HG02938 (cell line): ENCODE measurements around the gene UVRAG.
"Not testable (repeated sequence)": the region's sequence is repeated elsewhere in the genome, so short reads cannot be mapped to it uniquely, and the experiment has no call there.

Source experiments
- ATAC-seq: cut with Tn5 transposase; IDR thresholded peaks from one replicate; pipeline ENCODE4 v1.9.1; 2021; ENCODE audit warnings: mild to moderate bottlenecking, moderate library complexity; ENCODE audit not compliant: unreplicated experiment

Gene UVRAG

DNA sequence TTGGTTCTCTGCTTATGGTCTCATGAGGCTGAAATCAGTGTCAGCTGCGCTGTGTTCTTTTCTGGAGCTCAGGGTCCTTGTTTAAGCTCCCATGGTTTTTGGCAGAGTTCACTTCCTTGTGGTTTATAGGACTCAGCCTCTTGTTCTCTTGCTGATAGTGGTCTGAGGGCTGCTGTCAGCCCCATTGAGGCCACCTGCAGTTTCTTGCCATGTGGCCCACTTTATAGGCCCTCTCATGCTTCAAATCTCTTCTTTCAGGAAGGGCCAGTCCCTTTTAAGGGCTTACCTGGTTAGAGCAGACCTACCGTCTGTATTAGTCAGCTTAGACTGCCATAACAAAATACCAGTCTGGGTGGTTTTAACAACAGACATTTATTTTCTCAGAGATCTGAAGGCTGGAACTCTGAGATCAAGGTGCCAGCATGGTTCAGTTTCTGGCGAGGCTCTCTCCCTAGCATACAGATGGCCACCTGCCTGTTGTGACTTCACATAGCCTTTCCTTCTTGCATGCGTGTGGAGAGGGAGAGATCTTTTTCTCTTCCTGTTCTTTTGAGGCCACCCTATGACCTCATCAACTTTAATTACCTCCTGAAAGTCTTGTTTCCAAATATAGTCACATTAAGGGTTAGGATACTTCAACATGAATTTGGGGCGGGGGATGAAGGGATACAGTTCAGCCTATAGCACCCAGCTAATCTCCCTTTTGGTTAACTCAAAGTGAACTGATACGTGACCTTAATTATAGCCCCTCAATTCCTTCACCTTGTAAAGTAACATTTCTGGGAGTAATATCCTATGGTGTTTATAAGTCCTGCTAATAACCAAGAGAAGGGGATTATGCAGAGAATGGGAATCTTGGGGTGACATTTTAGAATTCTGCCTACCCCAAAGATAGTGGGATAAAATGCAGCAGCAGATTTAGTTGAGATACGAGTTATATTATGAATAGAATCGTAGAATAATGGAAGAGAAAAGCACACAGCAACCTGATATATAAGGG lies 131.8 kb downstream of the UVRAG start:
- ATAC-seq: no peak

DNA sequence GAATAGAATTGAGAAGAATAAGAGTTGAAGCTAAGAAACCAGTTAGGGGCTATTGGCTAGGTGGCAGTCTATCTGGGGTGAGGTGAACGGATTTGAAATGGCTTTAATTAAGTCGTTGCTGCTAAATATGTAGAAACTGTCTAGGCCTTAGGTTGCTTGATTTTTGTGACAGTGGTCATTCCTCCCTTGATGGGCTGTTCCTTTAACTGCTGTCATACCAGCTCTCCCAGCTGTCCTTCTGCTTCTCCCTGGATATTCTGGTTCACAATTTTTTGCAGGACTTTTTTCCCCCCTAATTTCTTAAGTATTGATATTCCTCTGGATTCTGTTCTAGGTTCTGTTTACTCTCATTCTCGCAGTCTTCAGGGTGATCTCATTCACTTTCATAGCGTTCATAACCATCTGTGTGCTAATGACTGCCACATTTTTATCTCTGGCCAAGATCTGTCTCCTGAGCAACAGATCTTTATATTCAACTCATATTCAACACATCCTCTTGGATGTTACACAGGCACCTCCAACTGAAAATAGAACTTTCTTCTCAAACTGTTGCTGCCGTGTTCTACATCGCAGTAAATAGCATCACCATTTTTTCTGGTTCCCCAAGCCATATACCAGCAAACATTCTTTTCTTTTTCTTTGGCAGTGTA lies 134.1 kb downstream of the UVRAG start:
- ATAC-seq: no peak

DNA sequence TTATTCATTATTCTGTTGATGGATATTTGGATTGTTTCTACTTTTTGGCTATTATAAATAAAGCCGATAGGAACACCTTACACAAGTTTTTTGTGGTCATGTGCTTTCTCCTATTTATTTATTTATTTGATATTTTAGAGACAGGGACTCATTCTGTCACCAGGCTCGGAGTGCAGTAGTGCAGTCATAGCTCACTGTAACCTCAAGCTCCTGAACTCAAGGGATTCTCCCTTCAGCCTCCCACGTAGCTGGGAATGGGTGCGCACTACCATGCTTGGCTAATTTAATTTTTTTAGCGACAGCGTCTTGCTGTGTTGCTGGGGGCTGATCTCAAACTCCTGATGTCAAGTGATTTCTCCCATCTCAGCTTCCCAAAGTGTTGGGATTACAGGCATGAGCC lies 135.1 kb downstream of the UVRAG start:
- no peak for ATAC-seq

GRCh38 chr11:75954039-75954438 lies 139.0 kb downstream of the UVRAG start:
- no peak for ATAC-seq

DNA sequence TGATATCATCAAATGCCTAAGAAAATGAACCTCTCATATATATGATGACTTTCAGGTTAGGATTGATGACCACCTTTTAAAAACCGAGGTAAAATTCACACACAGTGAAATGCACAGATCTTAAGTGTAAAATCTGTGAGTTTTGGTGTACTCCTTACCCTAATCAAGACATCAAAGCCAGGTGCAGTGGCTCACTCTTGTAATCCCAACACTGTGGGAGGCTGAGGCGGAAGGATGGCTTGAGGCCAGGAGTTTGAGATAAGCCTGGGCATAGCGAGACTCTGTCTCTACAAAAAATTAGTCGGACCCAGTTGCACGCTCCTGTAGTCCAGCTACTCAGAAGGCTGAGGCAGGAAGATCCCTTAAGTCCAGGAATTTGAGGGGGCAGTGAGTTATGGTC lies 140.4 kb downstream of the UVRAG start:
- no peak for ATAC-seq

- ATAC-seq: no peak
Observed at GRCh38 chr11:75959540-75959939, 144.5 kb downstream of the UVRAG start.

DNA sequence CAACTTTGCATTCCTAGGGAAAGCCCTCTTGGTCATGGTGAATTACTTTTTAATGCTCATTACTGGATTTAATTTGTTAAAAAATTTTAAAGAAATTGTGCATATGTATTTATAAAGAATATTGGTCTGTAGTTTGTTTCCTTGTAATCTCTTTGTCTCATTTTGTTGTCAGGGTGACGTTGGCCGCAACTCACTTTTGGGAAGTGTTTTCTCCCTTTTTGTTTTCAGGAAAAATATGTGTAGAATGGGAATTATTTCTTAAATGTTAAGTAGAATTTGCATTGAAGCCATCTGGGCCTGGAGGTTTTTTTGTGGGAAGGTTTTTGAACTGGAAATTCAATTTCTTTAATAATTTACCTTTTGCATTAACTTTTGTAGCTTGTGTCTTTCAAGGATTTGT lies 149.1 kb downstream of the UVRAG start:
- ATAC-seq: no peak

DNA sequence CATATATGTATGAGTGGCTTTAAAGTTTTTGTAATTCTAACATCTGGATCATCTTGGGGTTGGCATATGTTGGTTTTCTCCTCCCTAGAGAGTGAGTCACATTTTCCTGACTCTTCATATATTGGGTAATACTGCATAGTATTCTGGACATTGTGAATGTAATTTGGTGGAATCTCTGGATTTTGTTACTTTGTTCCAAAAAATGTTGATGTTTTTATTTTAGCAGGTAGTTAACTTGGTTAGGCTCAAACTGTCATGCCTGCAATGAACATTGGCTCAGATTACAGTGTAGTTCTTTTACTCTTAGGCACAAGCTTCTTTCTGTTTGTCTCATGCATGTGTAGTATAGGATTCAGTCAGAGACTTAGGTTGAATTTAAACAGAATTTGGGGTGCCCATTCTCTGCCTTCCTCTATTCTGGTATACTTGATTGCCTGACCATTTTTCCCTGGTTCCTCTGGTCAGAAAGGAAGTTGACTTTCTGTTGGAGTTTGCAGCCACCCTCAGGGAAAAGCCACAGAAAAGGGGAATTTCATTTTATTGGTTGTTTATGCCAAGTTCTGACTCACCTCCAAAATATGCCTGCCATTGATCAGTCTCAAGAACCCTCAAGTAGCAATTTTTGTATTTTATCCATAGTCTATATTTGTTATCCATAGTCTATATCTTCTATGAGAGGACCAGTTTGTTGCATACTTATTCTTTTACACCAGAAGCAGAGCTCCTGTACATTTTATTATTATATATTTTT lies 151.7 kb downstream of the UVRAG start:
- no peak for ATAC-seq

DNA sequence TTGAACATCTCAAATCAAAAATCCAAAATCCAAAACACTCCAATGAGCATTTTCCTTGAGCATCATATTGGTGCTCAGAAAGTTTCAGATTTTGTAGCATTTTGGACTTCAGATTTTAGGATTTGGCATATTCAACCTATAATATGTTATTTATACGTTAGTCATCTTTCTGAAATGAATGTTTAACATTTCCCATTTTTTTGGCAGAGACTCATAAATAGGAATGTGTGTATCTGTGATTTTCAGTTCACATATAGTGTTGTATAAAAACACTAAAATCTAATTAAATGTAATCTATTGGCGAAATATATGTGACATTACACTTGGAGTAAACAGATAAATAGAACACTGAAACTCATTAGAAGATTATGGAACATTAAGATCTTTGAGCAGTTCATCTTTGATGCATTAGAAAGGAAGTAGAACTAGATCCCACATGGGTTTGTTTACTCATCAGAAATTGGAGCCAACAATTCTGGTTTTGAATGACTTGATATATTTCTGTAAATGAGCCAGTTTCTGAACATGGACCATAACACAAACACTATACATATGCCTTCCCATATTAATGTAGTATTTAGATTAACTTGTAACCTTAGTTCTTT lies 153.1 kb downstream of the UVRAG start:
- no peak for ATAC-seq

- ATAC-seq: no peak
Observed at GRCh38 chr11:75969626-75970308, 154.8 kb downstream of the UVRAG start.

DNA sequence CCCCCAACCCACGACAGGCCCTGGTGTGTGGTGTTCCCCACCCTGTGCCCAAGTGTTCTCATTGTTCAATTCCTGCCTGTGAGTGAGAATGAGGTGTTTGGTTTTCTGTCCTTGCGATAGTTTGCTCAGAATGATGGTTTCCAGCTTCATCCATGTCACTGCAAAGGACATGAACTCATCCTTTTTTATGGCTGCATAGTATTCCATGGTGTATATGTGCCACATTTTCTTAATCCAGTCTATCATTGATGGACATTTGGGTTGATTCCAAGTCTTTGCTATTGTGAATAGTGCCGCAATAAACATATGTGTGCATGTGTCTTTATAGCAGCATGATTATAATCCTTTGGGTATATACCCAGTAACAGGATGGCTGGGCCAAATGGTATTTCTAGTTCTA lies 158.7 kb downstream of the UVRAG start:
- ATAC-seq: not testable (repeated sequence)

DNA sequence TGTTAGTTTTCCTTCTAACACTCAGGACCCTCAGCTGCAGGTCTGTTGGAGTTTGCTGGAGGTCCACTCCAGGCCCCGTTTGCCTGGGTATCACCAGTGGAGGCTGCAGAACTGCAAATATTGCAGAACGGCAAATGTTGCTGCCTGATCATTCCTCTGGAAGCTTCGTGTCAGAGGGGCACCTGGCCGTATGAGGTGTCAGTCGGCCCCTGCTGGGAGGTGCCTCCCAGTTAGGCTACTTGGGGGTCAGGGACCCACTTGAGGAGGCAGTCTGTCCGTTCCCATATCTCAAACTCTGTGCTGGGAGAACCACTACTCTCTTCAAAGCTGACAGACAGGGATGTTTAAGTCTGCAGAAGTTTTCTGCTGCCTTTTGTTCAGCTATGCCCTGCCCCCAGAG lies 164.1 kb downstream of the UVRAG start:
- ATAC-seq: not testable (repeated sequence)

GRCh38 chr11:75979479-75980027 lies 164.5 kb downstream of the UVRAG start:
- not testable (repeated sequence) for ATAC-seq

- ATAC-seq: no peak
Observed at GRCh38 chr11:75980031-75980430, 165.0 kb downstream of the UVRAG start.

- no peak for ATAC-seq
Observed at GRCh38 chr11:75981546-75981945, 166.5 kb downstream of the UVRAG start.

GRCh38 chr11:75982309-75982708 lies 167.3 kb downstream of the UVRAG start:
- ATAC-seq: no peak

- ATAC-seq: no peak
Observed at GRCh38 chr11:75986966-75987365, 172.0 kb downstream of the UVRAG start.

DNA sequence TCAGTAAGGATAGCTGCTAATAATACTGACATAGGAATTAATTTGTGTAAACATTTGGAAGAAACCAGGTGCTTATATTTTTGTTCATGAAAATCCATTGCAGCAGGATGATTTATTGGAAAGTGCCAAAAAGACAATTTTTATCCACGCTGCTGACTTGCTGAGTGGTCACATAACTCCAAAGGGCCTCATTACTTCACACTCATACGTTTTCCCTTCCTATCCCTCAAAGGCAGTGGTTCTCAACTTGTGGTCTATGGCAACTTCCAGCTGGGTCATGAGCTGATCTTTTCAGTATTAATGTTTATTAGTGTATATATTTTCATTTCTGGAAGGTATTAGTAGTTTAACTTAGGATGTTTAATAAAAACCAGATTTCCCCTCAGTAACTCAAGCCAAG lies 178.1 kb downstream of the UVRAG start:
- ATAC-seq: no peak

GRCh38 chr11:75994616-75995015 lies 179.6 kb downstream of the UVRAG start:
- ATAC-seq: no peak
